GM19193 (cell line): ENCODE data around the gene GREB1.

Experiments
- POLR2A ChIP-seq: IDR thresholded peaks from 4 replicates; pipeline ENCODE4 v1.6.1; 2011; ENCODE audit not compliant: insufficient read depth, insufficient read length; ENCODE audit errors: extremely low read depth

The GREB1 gene

GRCh38 chr2:11559066-11559785 lies 25.4 kb downstream of the GREB1 start:
- no peak for TF ChIP-seq POLR2A

GRCh38 chr2:11559786-11560155 lies 25.9 kb downstream of the GREB1 start:
- no peak for TF ChIP-seq POLR2A

GRCh38 chr2:11560806-11561205 lies 27.0 kb downstream of the GREB1 start:
- TF ChIP-seq POLR2A = no peak

GRCh38 chr2:11562011-11562410 lies 28.2 kb downstream of the GREB1 start:
- no peak for TF ChIP-seq POLR2A

GRCh38 chr2:11562476-11562875 lies 28.6 kb downstream of the GREB1 start:
- TF ChIP-seq POLR2A = no peak

- TF ChIP-seq POLR2A = no peak
Observed at GRCh38 chr2:11563784-11564666, 30.2 kb downstream of the GREB1 start.

GRCh38 chr2:11564816-11565567 lies 31.1 kb downstream of the GREB1 start:
- TF ChIP-seq POLR2A = no peak

- no peak for TF ChIP-seq POLR2A
Observed at GRCh38 chr2:11566383-11566782, 32.5 kb downstream of the GREB1 start.

GRCh38 chr2:11567631-11568031 lies 33.8 kb downstream of the GREB1 start:
- no peak for TF ChIP-seq POLR2A

- TF ChIP-seq POLR2A = no peak
Observed at GRCh38 chr2:11568436-11568835, 34.6 kb downstream of the GREB1 start.

GRCh38 chr2:11569636-11570035 lies 35.8 kb downstream of the GREB1 start:
- TF ChIP-seq POLR2A = no peak

- TF ChIP-seq POLR2A = no peak
Observed at GRCh38 chr2:11571170-11571569, 37.3 kb downstream of the GREB1 start.

- TF ChIP-seq POLR2A = no peak
Observed at GRCh38 chr2:11572996-11573395, 39.2 kb downstream of the GREB1 start.

- TF ChIP-seq POLR2A = no peak
Observed at GRCh38 chr2:11573418-11574175, 39.8 kb downstream of the GREB1 start.
